ENCODE measurements around the gene RABGEF1.
"Not testable (repeated sequence)": the region's sequence is repeated elsewhere in the genome, so short reads cannot be mapped to it uniquely, and the experiment has no call there.

- not testable (repeated sequence) for TF ChIP-seq CREB5 (CRISPR knock-in tag; IDR thresholded peaks at IDR 0.05; ENCODE audit: low read depth); CSDC2 (CRISPR knock-in tag; IDR thresholded peaks at IDR 0.05); TCF4 (CRISPR knock-in tag; IDR thresholded peaks at IDR 0.05; ENCODE audit: borderline replicate concordance); PATZ1 (CRISPR knock-in tag; IDR thresholded peaks at IDR 0.05; ENCODE audit: borderline replicate concordance); TOX (CRISPR knock-in tag; IDR thresholded peaks at IDR 0.05; ENCODE audit: borderline replicate concordance)
Observed at GRCh38 chr7:66817208-66817795, 76.8 kb downstream of the RABGEF1 start.
